Activated naive CD8-positive, alpha-beta T cell treated with anti-CD3 and anti-CD28 coated beads, Interleukin-2, amount 50 U/mL, for 24 hours (primary cell): ENCODE results near the gene HIPK2.

ENCODE experiments used
- ATAC-seq: fragments of 150-1000 bp; cut with Tn5 transposase; one replicate; pipeline ENCODE4 v1.10.0; 2021
- DNase-seq: peaks from one replicate; pipeline ENCODE4 v3.0.0; 2021
- H3K27ac Mint-ChIP-seq: one replicate; pipeline ENCODE4 v1.8.0; 2021; ENCODE audit warnings: mild to moderate bottlenecking, mixed read lengths
- H3K27me3 Mint-ChIP-seq: one replicate; pipeline ENCODE4 v1.8.0; 2021; ENCODE audit warnings: mixed read lengths
- H3K36me3 Mint-ChIP-seq: one replicate; pipeline ENCODE4 v1.8.0; 2021; ENCODE audit warnings: low read depth, mixed read lengths
- H3K4me1 Mint-ChIP-seq: one replicate; pipeline ENCODE4 v1.8.0; 2021; ENCODE audit warnings: mixed read lengths
- H3K4me3 Mint-ChIP-seq: one replicate; pipeline ENCODE4 v1.8.0; 2021; ENCODE audit warnings: mild to moderate bottlenecking, moderate library complexity, mixed read lengths
- H3K9me3 Mint-ChIP-seq: one replicate; pipeline ENCODE4 v1.8.0; 2021; ENCODE audit warnings: mixed read lengths

HIPK2 gene

GRCh38 chr7:139711991-139712743 lies 65.6 kb downstream of the HIPK2 start:
- ATAC-seq (no peak), DNase-seq (no peak)
- no peak overlapping the region for H3K4me3 Mint-ChIP-seq
- no peaks in the 10 kb centered on the region for H3K27me3 Mint-ChIP-seq
- no peaks in the 10 kb centered on the region for H3K9me3 Mint-ChIP-seq
- H3K4me1 Mint-ChIP-seq = peaks cover 5% of the 10 kb centered on the region
- no peak overlapping the region for H3K27ac Mint-ChIP-seq
- H3K36me3 Mint-ChIP-seq = peaks cover 26% of the 10 kb centered on the region

GRCh38 chr7:139710036-139710435 lies 67.8 kb downstream of the HIPK2 start:
- Mint-ChIP-seq H3K36me3 (peaks cover 10% of the 10 kb centered on the region), H3K27ac (no peak overlapping the region), H3K9me3 (no peaks in the 10 kb centered on the region), H3K4me3 (no peak overlapping the region), H3K4me1 (peaks cover 5% of the 10 kb centered on the region), H3K27me3 (no peaks in the 10 kb centered on the region)
- no peak for DNase-seq
- no peak for ATAC-seq

GRCh38 chr7:139709485-139709884 lies 68.3 kb downstream of the HIPK2 start:
- Mint-ChIP-seq H3K27me3 (no peaks in the 10 kb centered on the region), H3K36me3 (peaks cover 6% of the 10 kb centered on the region), H3K27ac (no peak overlapping the region), H3K4me3 (no peak overlapping the region), H3K9me3 (no peaks in the 10 kb centered on the region), H3K4me1 (peaks cover 5% of the 10 kb centered on the region)
- no peak for DNase-seq
- ATAC-seq = no peak

DNA sequence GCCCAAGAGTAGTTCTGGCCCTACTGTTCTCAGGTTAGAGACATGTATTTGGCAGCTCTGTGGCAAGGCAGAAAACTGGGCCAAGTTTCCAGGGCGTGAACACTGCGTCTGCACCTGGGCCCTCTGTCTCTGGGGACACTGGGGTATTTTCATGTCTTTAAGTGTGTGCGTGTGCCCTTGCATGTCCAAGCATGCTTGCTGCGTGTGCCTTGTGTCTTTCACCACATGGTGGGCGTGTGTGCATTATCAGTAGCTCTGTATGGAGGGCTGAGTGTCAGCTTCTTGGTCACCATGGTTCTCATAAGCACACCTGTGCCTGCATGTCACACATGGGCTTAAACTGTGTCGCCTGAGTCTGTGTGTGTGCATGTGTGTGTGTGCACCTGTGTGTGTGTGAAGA lies 69.3 kb downstream of the HIPK2 start:
- no peak for DNase-seq
- no peak for ATAC-seq
- Mint-ChIP-seq H3K4me1 (peaks cover 3% of the 10 kb centered on the region), H3K27ac (no peak overlapping the region), H3K27me3 (no peaks in the 10 kb centered on the region), H3K4me3 (no peak overlapping the region), H3K36me3 (peaks cover 6% of the 10 kb centered on the region), H3K9me3 (no peaks in the 10 kb centered on the region)

GRCh38 chr7:139706837-139707236 lies 71.0 kb downstream of the HIPK2 start:
- H3K36me3 Mint-ChIP-seq = peaks cover 6% of the 10 kb centered on the region
- no peak overlapping the region for H3K27ac Mint-ChIP-seq
- H3K27me3 Mint-ChIP-seq = no peaks in the 10 kb centered on the region
- no peak overlapping the region for H3K4me3 Mint-ChIP-seq
- peaks cover 3% of the 10 kb centered on the region for H3K4me1 Mint-ChIP-seq
- ATAC-seq (no peak), DNase-seq (no peak)
- no peaks in the 10 kb centered on the region for H3K9me3 Mint-ChIP-seq

GRCh38 chr7:139704308-139704879 lies 73.4 kb downstream of the HIPK2 start:
- H3K4me3 Mint-ChIP-seq = no peak overlapping the region
- H3K4me1 Mint-ChIP-seq = peaks cover 7% of the 10 kb centered on the region

GRCh38 chr7:139703487-139704307 lies 74.1 kb downstream of the HIPK2 start:
- no peak overlapping the region for H3K4me3 Mint-ChIP-seq
- peaks cover 4% of the 10 kb centered on the region for H3K36me3 Mint-ChIP-seq
- no peaks in the 10 kb centered on the region for H3K27me3 Mint-ChIP-seq
- no peak overlapping the region for H3K27ac Mint-ChIP-seq
- ATAC-seq (no peak), DNase-seq (no peak)
- peaks cover 10% of the 10 kb centered on the region for H3K4me1 Mint-ChIP-seq
- H3K9me3 Mint-ChIP-seq = no peaks in the 10 kb centered on the region

More at GRCh38 chr7:139704308-139704879, 73.4 kb downstream of the HIPK2 start:
- Mint-ChIP-seq H3K27me3 (no peaks in the 10 kb centered on the region), H3K27ac (no peak overlapping the region), H3K36me3 (no peaks in the 10 kb centered on the region), H3K9me3 (no peaks in the 10 kb centered on the region)
- no peak for ATAC-seq
- DNase-seq = no peak

GRCh38 chr7:139702811-139703486 lies 74.8 kb downstream of the HIPK2 start:
- no peaks in the 10 kb centered on the region for H3K27me3 Mint-ChIP-seq
- H3K36me3 Mint-ChIP-seq = peaks cover 9% of the 10 kb centered on the region
- H3K4me3 Mint-ChIP-seq = no peak overlapping the region
- H3K4me1 Mint-ChIP-seq = peaks cover 12% of the 10 kb centered on the region
- H3K9me3 Mint-ChIP-seq = no peaks in the 10 kb centered on the region
- no peak for DNase-seq
- H3K27ac Mint-ChIP-seq = no peak overlapping the region
- no peak for ATAC-seq

DNA sequence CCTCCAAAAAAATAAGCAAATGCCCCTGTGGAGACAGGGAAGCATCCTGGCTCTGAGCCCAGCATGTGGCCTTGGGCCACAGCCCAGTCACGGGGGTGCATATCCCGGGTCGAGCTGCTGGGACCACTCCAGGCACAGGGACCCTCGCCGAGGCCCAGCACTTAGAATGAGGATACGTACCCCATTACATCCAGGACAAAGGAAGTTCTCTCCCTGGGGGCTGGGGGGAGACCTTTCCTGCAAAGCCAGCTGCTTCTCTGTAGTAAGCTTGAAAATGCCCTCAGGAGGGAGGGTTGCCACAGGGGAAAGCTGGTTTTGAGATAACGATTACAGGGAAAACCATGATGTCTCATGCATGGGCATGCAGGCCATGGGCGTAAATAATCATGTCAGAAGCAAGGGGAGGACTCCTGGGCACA lies 75.5 kb downstream of the HIPK2 start:
- Mint-ChIP-seq H3K36me3 (peaks cover 9% of the 10 kb centered on the region), H3K27ac (no peak overlapping the region)

GRCh38 chr7:139701908-139702307 lies 75.9 kb downstream of the HIPK2 start:
- Mint-ChIP-seq H3K9me3 (no peaks in the 10 kb centered on the region), H3K27ac (peak overlapping the region; percentile 31), H3K4me3 (no peak overlapping the region), H3K4me1 (peaks cover 17% of the 10 kb centered on the region), H3K36me3 (peaks cover 9% of the 10 kb centered on the region), H3K27me3 (no peaks in the 10 kb centered on the region)
- ATAC-seq (no peak), DNase-seq (no peak)

More for the DNA sequence above, 75.5 kb downstream of the HIPK2 start:
- no peak for DNase-seq
- H3K4me3 Mint-ChIP-seq = no peak overlapping the region
- H3K9me3 Mint-ChIP-seq = no peaks in the 10 kb centered on the region
- H3K27me3 Mint-ChIP-seq = no peaks in the 10 kb centered on the region
- no peak for ATAC-seq
- H3K4me1 Mint-ChIP-seq = peaks cover 13% of the 10 kb centered on the region

- Mint-ChIP-seq H3K4me3 (no peak overlapping the region), H3K27me3 (no peaks in the 10 kb centered on the region), H3K4me1 (peaks cover 29% of the 10 kb centered on the region), H3K27ac (peak overlapping the region; percentile 48), H3K36me3 (peaks cover 14% of the 10 kb centered on the region), H3K9me3 (no peaks in the 10 kb centered on the region)
- DNase-seq = no peak
- no peak for ATAC-seq
These were observed 77.1 kb downstream of the HIPK2 start for GRCh38 chr7:139700505-139701235.

DNA sequence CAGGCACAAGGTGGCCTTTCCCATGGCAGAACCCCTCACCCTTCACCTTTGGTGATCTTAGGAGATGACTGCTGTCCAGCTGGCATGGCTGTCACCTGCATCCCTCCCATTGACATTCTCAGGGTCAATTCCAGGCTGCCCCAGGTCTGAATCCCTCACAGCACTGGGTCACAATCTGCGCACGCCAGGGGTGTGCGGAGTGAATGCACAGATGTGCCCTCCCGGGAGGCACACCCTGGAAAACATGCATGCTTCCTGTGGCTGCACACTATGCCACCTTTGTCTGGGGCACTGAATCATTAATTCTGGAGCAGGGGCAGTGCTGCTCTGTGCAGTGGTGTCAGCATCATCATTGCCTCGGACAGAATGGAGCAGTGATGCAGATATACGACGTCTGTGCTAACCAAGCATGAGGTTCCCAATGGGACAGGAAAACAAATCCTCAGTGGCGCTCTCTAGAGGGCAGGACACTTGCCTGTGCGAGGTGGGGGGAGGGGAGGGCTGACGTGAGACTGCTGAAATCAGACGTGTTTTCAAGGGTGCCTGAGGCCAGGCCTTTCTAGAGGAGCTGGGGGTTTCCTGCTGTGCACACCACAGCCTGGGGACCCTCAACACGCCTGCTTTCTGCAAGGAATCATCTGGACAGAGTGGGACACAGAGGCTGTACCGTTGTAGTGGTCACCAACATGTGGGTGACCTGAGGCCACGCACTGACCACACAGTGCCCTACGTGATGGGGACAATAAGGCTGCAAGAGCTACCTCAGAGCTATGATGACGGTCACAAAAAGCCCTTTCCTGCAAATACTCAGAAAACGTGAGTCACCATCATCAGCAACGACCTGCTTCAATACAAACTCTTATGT lies 77.9 kb downstream of the HIPK2 start:
- Mint-ChIP-seq H3K27ac (peak overlapping the region; percentile 48), H3K36me3 (peaks cover 14% of the 10 kb centered on the region), H3K27me3 (no peaks in the 10 kb centered on the region), H3K4me3 (no peak overlapping the region), H3K9me3 (no peaks in the 10 kb centered on the region), H3K4me1 (peaks cover 34% of the 10 kb centered on the region)
- ATAC-seq = peak; percentile 35
- peak; percentile 28 for DNase-seq

DNA sequence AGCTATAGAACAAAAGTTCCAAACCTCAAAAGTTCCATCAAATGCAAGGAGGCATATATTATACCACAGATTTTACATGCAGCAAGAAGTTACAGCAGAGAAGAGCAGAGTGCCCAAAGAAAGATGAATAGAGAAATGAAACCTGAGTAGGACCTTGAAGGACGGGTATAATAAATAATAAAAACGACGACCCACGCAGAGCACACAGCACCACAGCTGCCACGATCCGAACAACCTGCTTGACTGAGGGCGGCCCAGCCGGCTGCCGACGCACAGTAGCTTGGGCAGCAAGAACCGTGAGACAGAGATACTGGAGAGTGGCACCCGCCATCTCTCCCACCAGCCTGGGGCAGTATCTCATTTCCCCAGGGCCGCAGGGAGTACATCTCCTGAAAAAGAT lies 79.0 kb downstream of the HIPK2 start:
- H3K9me3 Mint-ChIP-seq = no peaks in the 10 kb centered on the region
- H3K27ac Mint-ChIP-seq = no peak overlapping the region
- H3K4me3 Mint-ChIP-seq = no peak overlapping the region
- ATAC-seq (no peak), DNase-seq (no peak)
- H3K36me3 Mint-ChIP-seq = peaks cover 17% of the 10 kb centered on the region
- peaks cover 34% of the 10 kb centered on the region for H3K4me1 Mint-ChIP-seq
- no peaks in the 10 kb centered on the region for H3K27me3 Mint-ChIP-seq
